Neuron (in vitro differentiated cells): ENCODE data around the gene CASKIN1.

Source experiments
- H2AFZ ChIP-seq: one replicate; pipeline ENCODE4 v1.6.1; 2013; ENCODE audit warnings: low read depth, mild to moderate bottlenecking, inconsistent platforms, low read length, moderate library complexity
- H3K27me3 ChIP-seq: one replicate; pipeline ENCODE4 v1.6.1; 2013; ENCODE audit warnings: low read length; ENCODE audit not compliant: insufficient read depth
- H3K36me3 ChIP-seq: one replicate; pipeline ENCODE4 v1.6.1; 2013; ENCODE audit warnings: low read length; ENCODE audit not compliant: insufficient read depth
- H3K4me1 ChIP-seq: one replicate; pipeline ENCODE4 v1.6.1; 2013; ENCODE audit warnings: low read length; ENCODE audit not compliant: insufficient read depth
- H3K4me3 ChIP-seq: 2 replicates; pipeline ENCODE4 v1.5.1; 2013; ENCODE audit warnings: mild to moderate bottlenecking, low read length, moderate library complexity
- H3K9me3 ChIP-seq: one replicate; pipeline ENCODE4 v1.6.1; 2013; ENCODE audit warnings: low read length

Gene CASKIN1

GRCh38 chr16:2170080-2170479 lies 26.3 kb downstream of the CASKIN1 start:
- no peaks in the 10 kb centered on the region for H3K9me3 ChIP-seq
- no peaks in the 10 kb centered on the region for H3K4me1 ChIP-seq
- no peak overlapping the region for H2AFZ ChIP-seq
- H3K36me3 ChIP-seq: peaks cover 60% of the 10 kb centered on the region
- H3K27me3 ChIP-seq: no peaks in the 10 kb centered on the region
- H3K4me3 ChIP-seq: no peak overlapping the region

DNA sequence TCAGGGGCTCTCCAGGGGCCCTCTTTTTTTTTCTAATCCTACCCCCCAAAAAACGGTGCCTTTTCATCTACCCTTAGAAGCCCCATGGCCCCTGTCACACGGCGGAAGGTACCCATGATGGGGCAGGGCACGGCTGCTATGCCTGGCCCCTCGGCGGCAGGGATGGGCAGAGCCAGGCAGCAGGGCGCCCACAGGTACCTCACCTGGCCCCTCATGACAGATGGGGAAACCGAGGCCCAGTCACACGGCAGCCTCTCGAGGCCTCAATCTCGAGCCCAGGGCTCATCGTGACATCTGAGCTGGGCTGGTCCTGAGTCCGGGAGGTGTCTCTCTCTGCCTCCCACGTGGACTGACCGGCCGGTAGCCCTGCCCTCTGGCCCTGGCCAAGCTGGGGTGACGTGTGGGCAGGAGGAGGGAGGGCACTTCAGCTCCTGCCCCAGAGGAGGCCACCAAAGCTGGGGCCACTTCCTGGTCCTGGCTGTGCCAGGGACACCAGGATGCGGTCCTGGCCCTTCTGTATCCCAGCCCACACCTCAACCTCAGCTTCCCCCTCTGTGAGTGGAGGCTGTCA lies 29.3 kb downstream of the CASKIN1 start:
- H3K4me1 ChIP-seq: no peaks in the 10 kb centered on the region
- peaks cover 35% of the 10 kb centered on the region for H3K36me3 ChIP-seq

GRCh38 chr16:2166263-2167067 lies 29.9 kb downstream of the CASKIN1 start:
- no peak overlapping the region for H2AFZ ChIP-seq
- no peaks in the 10 kb centered on the region for H3K4me1 ChIP-seq
- no peak overlapping the region for H3K4me3 ChIP-seq
- peaks cover 28% of the 10 kb centered on the region for H3K36me3 ChIP-seq
- no peaks in the 10 kb centered on the region for H3K27me3 ChIP-seq
- H3K9me3 ChIP-seq: no peaks in the 10 kb centered on the region

More for the DNA sequence above, 29.3 kb downstream of the CASKIN1 start:
- H3K27me3 ChIP-seq: no peaks in the 10 kb centered on the region
- no peak overlapping the region for H3K4me3 ChIP-seq
- no peaks in the 10 kb centered on the region for H3K9me3 ChIP-seq
- H2AFZ ChIP-seq: no peak overlapping the region

DNA sequence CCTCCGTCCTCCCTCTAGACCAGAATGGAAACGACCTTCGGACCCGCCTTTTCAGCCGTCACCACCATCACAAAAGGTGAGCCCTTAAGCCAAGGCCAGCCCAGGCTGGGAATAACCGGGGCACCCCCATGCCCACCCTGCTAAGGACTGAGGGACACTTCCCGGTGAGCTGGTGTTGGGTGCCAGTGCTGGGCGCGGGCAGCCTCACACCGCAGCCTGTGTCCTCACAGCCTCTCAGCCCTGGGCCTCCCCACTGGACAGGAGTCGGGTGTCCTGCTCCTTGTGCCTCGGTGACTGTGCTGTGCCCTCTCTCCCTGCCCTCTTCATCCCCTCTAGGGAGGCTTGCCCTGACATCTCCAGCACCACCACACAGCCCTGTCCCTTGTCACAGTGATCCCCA lies 30.5 kb downstream of the CASKIN1 start:
- Histone ChIP-seq H3K27me3 (no peaks in the 10 kb centered on the region), H3K36me3 (peaks cover 24% of the 10 kb centered on the region), H2AFZ (no peak overlapping the region), H3K4me3 (no peak overlapping the region), H3K4me1 (peaks cover under 1% of the 10 kb centered on the region), H3K9me3 (no peaks in the 10 kb centered on the region)

GRCh38 chr16:2163211-2163881 lies 33.1 kb downstream of the CASKIN1 start:
- peaks cover 21% of the 10 kb centered on the region for H3K36me3 ChIP-seq
- H3K4me1 ChIP-seq: peaks cover 23% of the 10 kb centered on the region
- no peaks in the 10 kb centered on the region for H3K9me3 ChIP-seq
- H2AFZ ChIP-seq: no peak overlapping the region
- no peak overlapping the region for H3K4me3 ChIP-seq
- no peaks in the 10 kb centered on the region for H3K27me3 ChIP-seq

DNA sequence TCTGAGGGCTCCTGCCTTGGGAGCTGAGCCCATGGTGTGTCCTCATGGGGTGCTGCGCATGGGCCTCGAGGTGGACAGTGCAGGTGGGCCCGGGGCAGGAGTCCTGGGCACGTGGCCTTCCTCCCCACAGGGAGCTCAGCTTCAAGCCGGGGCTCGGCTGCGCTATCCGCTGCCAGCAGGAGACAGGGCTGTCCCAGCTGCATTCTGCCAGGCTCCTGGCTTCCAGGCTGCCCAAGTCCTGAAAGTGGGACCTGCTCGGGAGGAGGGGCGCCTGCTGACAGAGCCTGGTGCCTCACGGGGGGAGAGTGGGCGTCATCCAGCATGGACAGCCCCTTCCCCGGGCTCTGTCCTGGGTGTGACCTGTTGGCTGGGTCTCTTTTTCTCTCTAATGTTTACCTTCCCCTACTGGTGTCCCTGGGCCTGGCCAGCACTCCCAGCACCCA lies 33.7 kb downstream of the CASKIN1 start:
- no peaks in the 10 kb centered on the region for H3K9me3 ChIP-seq
- H2AFZ ChIP-seq: no peak overlapping the region
- H3K36me3 ChIP-seq: peaks cover 14% of the 10 kb centered on the region
- H3K27me3 ChIP-seq: no peaks in the 10 kb centered on the region
- H3K4me1 ChIP-seq: peaks cover 29% of the 10 kb centered on the region
- no peak overlapping the region for H3K4me3 ChIP-seq

DNA sequence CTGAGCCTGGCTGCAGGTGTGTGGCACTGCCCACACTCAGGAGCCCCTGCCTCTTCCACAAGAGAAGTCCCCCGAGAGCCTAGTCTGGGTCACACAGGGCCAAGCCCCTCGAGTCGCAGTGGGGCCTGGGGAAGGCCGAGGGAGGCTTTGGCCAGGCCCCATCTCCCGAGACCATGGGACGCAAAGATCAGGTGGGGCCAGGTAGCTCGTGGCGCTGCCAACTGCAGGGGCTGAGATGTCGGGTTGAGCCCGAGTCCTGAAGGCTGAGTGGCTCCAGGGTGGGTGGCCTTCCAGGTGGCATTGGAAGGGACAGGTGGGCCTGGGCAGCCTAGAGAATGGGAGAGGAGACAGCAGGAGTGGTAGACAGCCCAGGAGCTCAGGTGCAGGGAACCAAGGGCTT lies 34.5 kb downstream of the CASKIN1 start:
- Histone ChIP-seq H3K36me3 (peaks cover 10% of the 10 kb centered on the region), H3K9me3 (no peaks in the 10 kb centered on the region), H3K27me3 (no peaks in the 10 kb centered on the region), H2AFZ (no peak overlapping the region), H3K4me1 (peaks cover 37% of the 10 kb centered on the region), H3K4me3 (no peak overlapping the region)

GRCh38 chr16:2160915-2161551 lies 35.4 kb downstream of the CASKIN1 start:
- Histone ChIP-seq H3K9me3 (no peaks in the 10 kb centered on the region), H3K36me3 (peaks cover 6% of the 10 kb centered on the region), H3K27me3 (no peaks in the 10 kb centered on the region), H2AFZ (no peak overlapping the region), H3K4me1 (peaks cover 43% of the 10 kb centered on the region), H3K4me3 (no peak overlapping the region)

DNA sequence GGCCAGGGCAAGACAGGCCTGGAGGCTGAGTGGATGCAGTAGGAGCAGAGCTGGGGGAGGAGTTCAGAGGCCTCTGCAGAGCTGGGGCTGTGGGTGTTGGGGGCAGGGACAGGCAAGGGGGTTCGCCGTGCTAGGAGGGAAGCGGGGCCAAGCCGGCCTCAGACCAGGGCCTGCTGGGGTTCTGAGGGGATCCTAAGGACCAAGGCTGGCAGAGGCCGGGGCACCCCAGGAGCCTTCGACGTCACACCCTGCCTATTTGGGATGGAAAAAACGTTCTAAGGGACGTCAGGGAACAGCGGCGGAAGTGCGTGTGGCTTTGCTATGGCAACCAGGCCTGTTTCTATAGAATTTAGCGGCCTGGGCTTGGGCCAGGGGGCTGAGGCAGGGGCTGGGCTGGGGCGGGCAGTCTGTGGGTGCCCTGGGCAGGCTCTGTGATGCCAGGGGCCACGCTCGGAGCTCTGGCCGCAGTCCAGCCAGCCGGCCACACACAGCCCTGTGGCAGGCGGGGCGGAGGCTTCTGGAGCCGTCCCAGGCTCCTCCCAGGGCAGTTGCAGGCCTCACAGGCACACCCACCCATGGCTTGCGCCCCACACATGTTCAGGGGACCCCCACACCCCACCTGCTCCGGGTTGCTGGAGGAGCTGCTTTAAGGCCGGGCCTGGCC lies 37.1 kb downstream of the CASKIN1 start:
- H3K27me3 ChIP-seq: no peaks in the 10 kb centered on the region
- peak overlapping the region; percentile 6 for H3K4me3 ChIP-seq
- peaks cover 49% of the 10 kb centered on the region for H3K4me1 ChIP-seq
- H3K9me3 ChIP-seq: no peaks in the 10 kb centered on the region
- no peaks in the 10 kb centered on the region for H3K36me3 ChIP-seq
- no peak overlapping the region for H2AFZ ChIP-seq

- no peak overlapping the region for H3K4me3 ChIP-seq
These were observed 38.2 kb downstream of the CASKIN1 start for GRCh38 chr16:2158262-2158638.

GRCh38 chr16:2157480-2158261 lies 38.7 kb downstream of the CASKIN1 start:
- Histone ChIP-seq H3K4me1 (peaks cover 65% of the 10 kb centered on the region), H3K9me3 (no peaks in the 10 kb centered on the region), H3K4me3 (no peak overlapping the region), H2AFZ (no peak overlapping the region), H3K36me3 (peaks cover 8% of the 10 kb centered on the region), H3K27me3 (no peaks in the 10 kb centered on the region)

More at GRCh38 chr16:2158262-2158638, 38.2 kb downstream of the CASKIN1 start:
- peaks cover 60% of the 10 kb centered on the region for H3K4me1 ChIP-seq
- H3K9me3 ChIP-seq: no peaks in the 10 kb centered on the region
- no peaks in the 10 kb centered on the region for H3K27me3 ChIP-seq
- no peak overlapping the region for H2AFZ ChIP-seq
- peaks cover 3% of the 10 kb centered on the region for H3K36me3 ChIP-seq

GRCh38 chr16:2156849-2157224 lies 39.6 kb downstream of the CASKIN1 start:
- Histone ChIP-seq H3K36me3 (peaks cover 9% of the 10 kb centered on the region), H3K4me3 (peak overlapping the region; percentile 82), H2AFZ (no peak overlapping the region), H3K4me1 (peaks cover 66% of the 10 kb centered on the region), H3K27me3 (no peaks in the 10 kb centered on the region), H3K9me3 (no peaks in the 10 kb centered on the region)
